ENCODE measurements around the gene SMCO1. TPM values are rescaled to one million over a fixed set of nuclear protein-coding genes. Genes with fewer than 3 reads are reported as not detected.

SMCO1 gene, protein sequence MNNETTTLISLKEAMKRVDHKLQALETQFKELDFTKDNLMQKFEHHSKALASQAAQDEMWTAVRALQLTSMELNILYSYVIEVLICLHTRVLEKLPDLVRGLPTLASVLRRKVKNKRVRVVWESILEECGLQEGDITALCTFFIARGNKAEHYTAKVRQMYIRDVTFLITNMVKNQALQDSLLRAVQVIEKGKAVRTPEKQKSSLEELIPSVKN
- total RNA-seq (ENCODE audit: low replicate concordance): not detected in 2 replicates

DNA sequence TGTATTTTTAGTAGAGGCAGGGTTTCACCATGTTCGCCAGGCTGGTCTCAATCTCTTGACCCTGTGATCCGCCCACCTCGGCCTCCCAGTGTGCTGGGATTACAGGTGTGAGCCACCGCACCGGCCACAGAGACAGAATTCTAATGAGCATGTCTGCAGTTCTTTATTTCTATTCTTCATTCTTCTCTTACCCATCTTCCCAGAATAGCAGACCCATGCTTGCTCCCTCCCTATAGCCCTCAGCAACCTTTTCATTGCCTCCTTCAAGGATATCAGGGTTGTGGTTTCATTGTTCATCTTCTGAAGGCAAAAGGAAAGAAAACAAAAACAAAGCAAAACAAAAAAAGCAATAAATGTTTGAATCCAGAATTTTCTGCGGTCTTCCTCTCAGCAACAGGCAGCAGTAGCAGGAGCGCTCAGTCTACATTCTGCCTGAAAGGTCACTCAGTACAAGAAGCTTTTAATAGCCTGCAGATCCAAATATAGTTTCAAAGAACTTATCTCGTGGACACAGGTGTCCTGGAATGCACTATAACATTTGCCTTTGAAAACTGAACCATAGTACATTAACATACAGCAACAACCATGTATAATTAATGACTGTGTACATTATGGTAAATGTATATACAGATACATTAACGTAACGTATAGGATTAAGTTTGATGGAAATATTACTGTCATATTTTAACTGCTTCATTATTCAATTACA, at the start of gene SMCO1:
Gene SMCO1, minus strand, starts transcription at position 434 of the 709 bp plus-strand sequence. Its CDS starts 137 bp downstream, at position 297.

DNA sequence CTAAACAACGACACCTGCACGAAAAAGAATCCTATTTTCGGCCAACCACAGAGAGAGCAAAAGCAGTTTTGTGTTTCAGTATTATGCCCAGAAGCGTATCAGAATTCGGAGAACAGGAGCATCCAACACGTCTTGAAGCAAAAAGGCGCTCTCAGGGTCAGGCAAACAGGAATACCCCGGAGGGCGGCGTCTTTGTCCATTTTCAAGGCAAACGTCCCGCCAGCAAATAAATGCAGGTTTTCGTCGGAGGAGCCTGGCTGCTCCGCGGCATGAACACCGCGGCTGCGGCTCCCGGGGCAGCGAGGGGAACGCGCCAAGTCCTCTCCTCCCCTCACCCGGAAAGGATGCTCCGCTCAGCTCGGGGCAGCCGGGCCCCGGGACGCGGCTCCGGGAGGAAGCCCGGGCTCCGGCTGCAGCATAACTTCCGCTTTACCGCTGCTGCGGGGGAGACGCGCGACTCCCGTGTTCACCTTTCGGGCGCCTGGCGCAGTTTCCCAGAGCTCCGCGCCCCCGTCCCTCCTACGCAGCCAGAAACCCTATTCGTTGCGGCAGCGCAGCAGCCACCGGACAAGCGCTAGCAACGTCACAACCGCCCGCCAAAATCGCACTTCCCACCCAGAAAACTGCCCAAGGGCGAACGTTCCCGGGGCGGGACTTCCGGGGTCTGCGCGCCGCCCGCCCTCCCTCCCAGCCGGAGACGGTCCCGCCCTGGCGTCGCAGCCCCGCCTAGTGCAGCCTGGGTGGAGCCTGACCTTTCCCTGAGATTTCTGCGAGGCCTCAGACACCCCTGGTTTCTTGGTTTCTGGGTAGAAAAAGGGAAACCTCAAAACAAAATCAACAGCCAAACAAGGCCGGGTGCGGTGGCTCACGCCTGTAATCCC, 11.7 kb downstream of the SMCO1 start, which contains the start of gene RNF168:
Gene RNF168, minus strand, starts transcription at position 573 of the 881 bp plus-strand sequence. CDS start 595 bp downstream, outside the sequence.

Other genes starting within 250 kb of the SMCO1 start
- 79.6 and 210 TPM in 2 replicates for gene PCYT1A, start 227.6 kb downstream of the SMCO1 start, total RNA-seq (ENCODE audit: low replicate concordance)
- gene DYNLT2B, start 197.1 kb downstream of the SMCO1 start, total RNA-seq (ENCODE audit: low replicate concordance): 8.4 and 10.4 TPM in 2 replicates
- gene TM4SF19, start 177.0 kb downstream of the SMCO1 start, total RNA-seq (ENCODE audit: low replicate concordance): not detected in 2 replicates
- gene UBXN7, start 82.9 kb downstream of the SMCO1 start, total RNA-seq (ENCODE audit: low replicate concordance): 15.7 and 16.3 TPM in 2 replicates
- gene RNF168, start 11.6 kb downstream of the SMCO1 start, total RNA-seq (ENCODE audit: low replicate concordance): 18.4 and 22.5 TPM in 2 replicates
- gene WDR53, start 53.2 kb upstream of the SMCO1 start, total RNA-seq (ENCODE audit: low replicate concordance): 6.3 and 8.9 TPM in 2 replicates
- gene FBXO45, start 53.3 kb upstream of the SMCO1 start, total RNA-seq (ENCODE audit: low replicate concordance): 5.5 and 8.9 TPM in 2 replicates
- 0.08 and 1.1 TPM in 2 replicates for gene NRROS, start 124.3 kb upstream of the SMCO1 start, total RNA-seq (ENCODE audit: low replicate concordance)
- gene CEP19, start 196.9 kb upstream of the SMCO1 start, total RNA-seq (ENCODE audit: low replicate concordance): 1.6 and 4.3 TPM in 2 replicates
- gene PIGX, start 197.0 kb upstream of the SMCO1 start, total RNA-seq (ENCODE audit: low replicate concordance): 7.5 and 15.5 TPM in 2 replicates
- 30.0 and 33.1 TPM in 2 replicates for gene PAK2, start 224.5 kb upstream of the SMCO1 start, total RNA-seq (ENCODE audit: low replicate concordance)

Data from smooth muscle cell of the coronary artery (primary cell).